DND-41 (cell line): ENCODE measurements around the gene PLG.
"Not testable (repeated sequence)": the region's sequence is repeated elsewhere in the genome, so short reads cannot be mapped to it uniquely, and the experiment has no call there.

Source experiments
- EZH2 ChIP-seq: IDR thresholded peaks from 3 replicates; pipeline ENCODE4 v1.6.1; 2012; ENCODE audit warnings: borderline replicate concordance, low read depth, mild to moderate bottlenecking, moderate library complexity, low read length, inconsistent platforms; ENCODE audit not compliant: severe bottlenecking
- TF ChIP-seq, protein P1 (sequence below): IDR thresholded peaks from 2 replicates; pipeline ENCODE4 v1.5.1; 2012; ENCODE audit warnings: borderline replicate concordance, low read length, moderate library complexity, mild to moderate bottlenecking; ENCODE audit not compliant: poor library complexity, severe bottlenecking; ENCODE audit errors: extremely low read depth

GRCh38 chr6:160695025-160695424 is 7.0 kb upstream of the PLG start:
- TF ChIP-seq, protein P1, sequence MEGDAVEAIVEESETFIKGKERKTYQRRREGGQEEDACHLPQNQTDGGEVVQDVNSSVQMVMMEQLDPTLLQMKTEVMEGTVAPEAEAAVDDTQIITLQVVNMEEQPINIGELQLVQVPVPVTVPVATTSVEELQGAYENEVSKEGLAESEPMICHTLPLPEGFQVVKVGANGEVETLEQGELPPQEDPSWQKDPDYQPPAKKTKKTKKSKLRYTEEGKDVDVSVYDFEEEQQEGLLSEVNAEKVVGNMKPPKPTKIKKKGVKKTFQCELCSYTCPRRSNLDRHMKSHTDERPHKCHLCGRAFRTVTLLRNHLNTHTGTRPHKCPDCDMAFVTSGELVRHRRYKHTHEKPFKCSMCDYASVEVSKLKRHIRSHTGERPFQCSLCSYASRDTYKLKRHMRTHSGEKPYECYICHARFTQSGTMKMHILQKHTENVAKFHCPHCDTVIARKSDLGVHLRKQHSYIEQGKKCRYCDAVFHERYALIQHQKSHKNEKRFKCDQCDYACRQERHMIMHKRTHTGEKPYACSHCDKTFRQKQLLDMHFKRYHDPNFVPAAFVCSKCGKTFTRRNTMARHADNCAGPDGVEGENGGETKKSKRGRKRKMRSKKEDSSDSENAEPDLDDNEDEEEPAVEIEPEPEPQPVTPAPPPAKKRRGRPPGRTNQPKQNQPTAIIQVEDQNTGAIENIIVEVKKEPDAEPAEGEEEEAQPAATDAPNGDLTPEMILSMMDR: not testable (repeated sequence)
- not testable (repeated sequence) for TF ChIP-seq EZH2
